Retinal pigment epithelial cell (primary cell): Measurements from ENCODE around the gene TCP10L.

ENCODE experiments used
- DNase-seq: peaks from one replicate; pipeline ENCODE4 v3.0.0-alpha.2; 2010; ENCODE audit warnings: low read depth
- H3K4me3 ChIP-seq: 2 replicates; pipeline ENCODE4 v1.5.1; 2011; ENCODE audit warnings: mild to moderate bottlenecking, low read length, control low read depth, moderate library complexity
- TF ChIP-seq, protein P1 (sequence below): conservative IDR thresholded peaks from 2 replicates; pipeline ENCODE4 v1.5.1; 2011; ENCODE audit warnings: low read depth, low read length, control low read depth, inconsistent platforms

Gene TCP10L

DNA sequence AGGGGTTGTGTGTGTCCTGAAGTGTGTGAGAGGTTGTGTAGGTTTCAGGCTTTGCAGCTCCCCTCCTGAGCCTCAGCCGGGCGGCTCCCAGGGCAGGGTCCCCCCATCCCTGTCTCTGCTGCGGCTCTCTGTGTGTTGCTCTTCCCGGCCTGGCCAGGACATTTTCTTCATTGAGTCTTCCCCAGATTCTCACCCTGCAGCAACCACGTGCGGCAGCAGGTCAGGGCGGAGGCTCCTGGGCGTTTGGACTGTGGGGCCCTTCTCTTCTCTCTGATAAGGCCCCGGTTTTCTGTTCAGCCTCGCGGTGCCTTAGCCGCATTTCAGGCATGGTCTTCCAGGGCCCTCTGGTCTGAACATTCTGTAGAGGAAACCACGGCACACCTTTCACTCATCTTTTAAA lies 1.8 kb upstream of the TCP10L start:
- no peak for DNase-seq
- TF ChIP-seq, protein P1, sequence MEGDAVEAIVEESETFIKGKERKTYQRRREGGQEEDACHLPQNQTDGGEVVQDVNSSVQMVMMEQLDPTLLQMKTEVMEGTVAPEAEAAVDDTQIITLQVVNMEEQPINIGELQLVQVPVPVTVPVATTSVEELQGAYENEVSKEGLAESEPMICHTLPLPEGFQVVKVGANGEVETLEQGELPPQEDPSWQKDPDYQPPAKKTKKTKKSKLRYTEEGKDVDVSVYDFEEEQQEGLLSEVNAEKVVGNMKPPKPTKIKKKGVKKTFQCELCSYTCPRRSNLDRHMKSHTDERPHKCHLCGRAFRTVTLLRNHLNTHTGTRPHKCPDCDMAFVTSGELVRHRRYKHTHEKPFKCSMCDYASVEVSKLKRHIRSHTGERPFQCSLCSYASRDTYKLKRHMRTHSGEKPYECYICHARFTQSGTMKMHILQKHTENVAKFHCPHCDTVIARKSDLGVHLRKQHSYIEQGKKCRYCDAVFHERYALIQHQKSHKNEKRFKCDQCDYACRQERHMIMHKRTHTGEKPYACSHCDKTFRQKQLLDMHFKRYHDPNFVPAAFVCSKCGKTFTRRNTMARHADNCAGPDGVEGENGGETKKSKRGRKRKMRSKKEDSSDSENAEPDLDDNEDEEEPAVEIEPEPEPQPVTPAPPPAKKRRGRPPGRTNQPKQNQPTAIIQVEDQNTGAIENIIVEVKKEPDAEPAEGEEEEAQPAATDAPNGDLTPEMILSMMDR, result no peak

DNA sequence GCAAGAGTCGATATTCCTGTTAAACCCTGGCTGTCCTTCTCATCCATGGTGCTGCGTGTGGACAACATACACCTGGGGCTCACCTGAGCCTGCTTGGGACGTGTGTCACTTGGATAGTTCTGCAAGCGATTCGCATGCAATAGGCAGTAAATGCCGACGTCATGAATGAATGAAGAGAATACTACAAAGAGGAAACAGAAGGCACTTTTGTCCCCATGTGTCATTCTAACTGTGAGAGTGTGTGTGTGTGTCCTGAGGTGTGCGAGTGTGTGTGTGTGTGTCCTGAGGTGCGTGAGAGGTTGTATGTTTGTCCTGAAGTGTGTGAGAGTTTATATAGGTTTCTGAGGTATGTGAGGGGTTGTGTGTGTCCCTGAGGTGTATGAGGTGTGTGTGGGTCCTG lies 647 bp upstream of the TCP10L start:
- H3K4me3 ChIP-seq, result no peak overlapping the region
- TF ChIP-seq, protein P1, result no peak
- DNase-seq, result no peak

More for the DNA sequence above, 1.8 kb upstream of the TCP10L start:
- H3K4me3 ChIP-seq, result no peak overlapping the region

DNA sequence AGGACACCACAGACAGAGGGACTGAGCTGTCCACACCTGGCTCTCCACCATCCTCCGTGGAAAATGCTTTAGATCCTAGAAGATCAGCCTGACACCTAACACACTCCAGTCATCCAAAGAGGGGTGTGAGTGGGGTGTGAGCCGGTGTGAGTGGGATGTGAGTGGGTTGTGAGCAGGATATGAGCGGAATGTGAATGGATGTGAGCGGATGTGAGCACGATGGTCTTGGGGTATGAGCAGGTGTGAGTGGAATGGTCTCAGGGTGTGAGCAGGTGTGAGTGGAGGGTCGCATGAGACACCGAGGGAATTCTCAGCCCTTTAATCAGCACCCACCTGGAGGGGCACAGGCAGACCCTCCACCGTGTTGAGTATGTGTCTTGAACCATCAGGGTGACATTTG lies 851 bp downstream of the TCP10L start:
- no peak overlapping the region for H3K4me3 ChIP-seq
- TF ChIP-seq, protein P1, result no peak
- DNase-seq, result no peak

DNA sequence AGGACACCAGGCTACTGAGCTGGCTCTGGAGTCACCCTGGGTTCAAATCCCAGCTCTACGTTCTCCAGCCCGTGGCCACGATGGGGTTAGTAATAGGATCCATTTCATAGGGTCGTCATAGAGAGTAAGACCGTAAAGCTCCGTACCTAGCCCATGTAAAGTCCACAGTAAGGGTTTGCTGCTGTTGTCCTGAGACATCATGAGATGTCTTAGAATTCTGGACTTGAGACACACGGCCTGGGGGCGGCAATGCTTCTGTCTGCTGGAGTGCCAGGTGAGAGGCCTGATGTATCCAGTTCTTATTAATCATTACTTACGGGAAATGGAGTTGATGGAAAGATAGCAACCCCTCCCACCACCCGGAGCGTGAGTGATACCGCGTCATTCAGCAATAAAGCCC lies 3.6 kb downstream of the TCP10L start:
- no peak overlapping the region for H3K4me3 ChIP-seq
- no peak for DNase-seq
- TF ChIP-seq, protein P1, result no peak

DNA sequence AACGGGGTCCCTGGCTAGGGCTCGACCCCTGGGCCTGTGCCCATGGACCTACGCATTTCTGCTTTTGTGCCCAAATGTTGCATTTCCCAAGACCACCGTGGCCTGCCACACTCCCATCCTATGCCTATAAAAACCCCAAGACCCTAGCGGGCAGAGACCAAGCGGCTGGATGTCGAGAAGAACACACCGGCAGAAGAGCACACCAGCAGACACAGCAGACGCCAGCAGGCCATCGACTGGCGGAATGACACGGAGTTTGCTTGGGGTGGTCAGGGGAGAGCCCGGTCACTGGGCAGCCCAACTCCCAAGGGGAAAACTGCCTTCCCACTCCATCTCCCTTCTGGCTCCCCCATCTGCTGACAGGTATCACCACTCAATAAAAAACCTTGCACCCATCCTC lies 4.4 kb downstream of the TCP10L start:
- DNase-seq, result no peak
- TF ChIP-seq, protein P1, result no peak
- H3K4me3 ChIP-seq, result no peak overlapping the region

DNA sequence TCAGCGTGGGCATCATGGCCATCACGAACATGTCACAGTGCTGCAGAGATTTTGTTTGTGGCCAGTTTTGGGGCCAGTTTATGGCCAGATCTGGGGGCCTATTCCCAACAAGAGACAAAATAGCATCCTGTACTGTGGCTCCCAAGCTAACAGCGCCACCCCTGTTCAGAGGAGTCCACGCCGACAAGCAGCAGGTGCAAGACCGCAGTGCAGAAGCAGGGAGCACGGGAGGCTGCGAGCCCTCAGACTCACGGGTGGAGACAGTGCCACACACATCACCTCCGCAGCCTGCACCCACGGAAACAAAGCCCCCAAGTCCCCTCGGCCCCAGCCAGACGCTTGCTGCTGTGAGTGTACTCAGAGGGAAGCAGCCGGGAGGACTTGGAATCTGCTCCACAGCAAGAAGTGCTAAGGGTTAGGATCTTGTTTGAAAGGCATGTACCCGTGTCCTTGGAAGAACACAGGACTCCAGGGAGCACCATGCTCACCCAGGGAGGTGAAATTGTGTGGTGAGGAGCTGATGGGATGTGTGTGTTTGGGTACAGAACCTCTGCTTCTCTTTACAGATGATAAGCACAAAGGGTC lies 7.1 kb downstream of the TCP10L start:
- no peak overlapping the region for H3K4me3 ChIP-seq
- TF ChIP-seq, protein P1, result peak; percentile 64
- DNase-seq, result no peak

DNA sequence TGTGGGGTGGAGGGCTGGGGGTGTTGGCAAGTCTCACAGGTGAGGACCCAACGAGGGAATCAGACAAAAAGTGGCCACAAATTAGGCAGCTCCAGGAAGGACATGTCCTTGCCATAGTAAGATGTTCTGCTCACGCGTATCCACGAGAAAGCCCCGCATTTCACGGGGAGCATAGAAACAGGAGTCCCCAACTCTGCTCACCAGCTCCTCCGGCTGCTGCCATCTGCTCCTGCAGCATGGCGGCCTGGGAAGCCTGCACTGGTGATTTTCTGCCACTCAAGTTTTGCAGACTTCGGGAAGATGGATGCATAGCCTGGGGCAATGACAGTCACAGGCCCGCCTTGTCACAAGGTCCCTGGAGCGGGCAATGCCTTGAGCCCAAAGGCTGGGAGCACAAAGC lies 9.3 kb downstream of the TCP10L start:
- TF ChIP-seq, protein P1, result no peak
- no peak for DNase-seq
- no peak overlapping the region for H3K4me3 ChIP-seq
